SIG-M5 (cell line): ENCODE results near the gene LGALS9B.
"Not testable (repeated sequence)": the region's sequence is repeated elsewhere in the genome, so short reads cannot be mapped to it uniquely, and the experiment has no call there.

ENCODE experiments used
- DNase-seq: peaks from one replicate; lab custom pipeline; 2025; lab: John Stamatoyannopoulos, UW

Gene LGALS9B

DNA sequence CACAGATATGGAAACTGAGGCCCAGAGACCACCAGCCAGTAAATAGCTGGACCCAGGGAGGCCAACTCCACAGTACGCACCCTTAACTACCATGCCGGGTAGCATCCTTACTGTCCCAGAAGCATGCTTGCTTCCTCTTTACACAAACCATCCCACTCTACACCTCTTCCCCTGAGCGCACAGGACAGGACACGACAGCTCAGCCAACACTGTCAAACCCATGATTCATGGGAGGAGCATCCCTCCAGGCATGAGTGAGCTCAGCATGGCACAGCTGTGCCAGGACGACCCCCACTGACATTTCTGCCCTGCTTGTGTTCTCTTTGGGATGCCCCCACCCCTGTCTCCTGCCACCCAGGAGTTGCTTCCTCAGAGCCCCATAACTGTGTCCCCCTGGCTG lies 340 bp downstream of the LGALS9B start:
- DNase-seq = not testable (repeated sequence)

GRCh38 chr17:20466553-20466952 lies 786 bp downstream of the LGALS9B start:
- not testable (repeated sequence) for DNase-seq

DNA sequence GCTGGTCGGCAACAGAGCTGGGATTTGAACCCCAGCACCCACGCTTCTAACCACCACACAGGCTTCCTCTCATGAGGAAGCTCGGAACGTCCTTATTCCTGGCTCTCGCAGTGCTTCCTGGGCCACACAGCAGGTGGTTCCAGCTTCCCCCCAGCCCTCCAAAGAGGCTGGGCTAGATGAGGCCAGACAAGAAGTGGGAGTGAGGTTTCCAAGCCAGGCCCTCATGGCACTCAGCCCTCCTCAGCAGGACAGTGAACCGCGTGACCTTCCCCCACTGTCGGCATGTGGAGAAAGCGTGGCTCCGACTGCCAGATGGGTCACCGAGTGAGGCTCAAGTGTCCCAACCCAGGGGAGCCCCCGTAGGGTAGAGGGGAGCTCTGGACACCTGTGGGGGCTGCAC lies 1.8 kb downstream of the LGALS9B start:
- not testable (repeated sequence) for DNase-seq

- DNase-seq = not testable (repeated sequence)
Measured at GRCh38 chr17:20464854-20465414, 2.4 kb downstream of the LGALS9B start.

GRCh38 chr17:20462158-20462557 lies 5.2 kb downstream of the LGALS9B start:
- not testable (repeated sequence) for DNase-seq

- not testable (repeated sequence) for DNase-seq
Measured at GRCh38 chr17:20457848-20458381, 9.4 kb downstream of the LGALS9B start.

- DNase-seq = not testable (repeated sequence)
Measured at GRCh38 chr17:20455106-20455505, 12.2 kb downstream of the LGALS9B start.

- DNase-seq = not testable (repeated sequence)
Measured at GRCh38 chr17:20453820-20454434, 13.4 kb downstream of the LGALS9B start.

DNA sequence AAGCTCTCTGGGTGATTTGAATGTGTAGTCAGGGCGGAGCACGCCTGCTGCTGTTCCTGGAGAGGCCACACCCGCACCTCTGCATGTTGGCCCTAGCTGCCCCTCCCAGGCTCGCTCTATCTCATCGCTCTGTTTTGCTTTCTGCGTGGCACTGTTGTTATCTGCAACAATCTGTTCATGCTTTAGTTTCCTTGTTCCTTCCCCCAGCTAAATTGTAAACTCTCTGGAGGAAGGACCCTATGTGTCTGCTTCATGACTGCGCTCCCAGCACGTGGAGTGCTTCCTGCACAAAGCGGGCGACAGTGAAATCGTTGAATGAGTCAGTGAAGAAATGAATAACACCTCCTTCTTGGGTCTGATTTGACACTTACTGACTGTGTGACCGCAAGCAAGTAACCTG lies 16.5 kb downstream of the LGALS9B start:
- DNase-seq = not testable (repeated sequence)

DNA sequence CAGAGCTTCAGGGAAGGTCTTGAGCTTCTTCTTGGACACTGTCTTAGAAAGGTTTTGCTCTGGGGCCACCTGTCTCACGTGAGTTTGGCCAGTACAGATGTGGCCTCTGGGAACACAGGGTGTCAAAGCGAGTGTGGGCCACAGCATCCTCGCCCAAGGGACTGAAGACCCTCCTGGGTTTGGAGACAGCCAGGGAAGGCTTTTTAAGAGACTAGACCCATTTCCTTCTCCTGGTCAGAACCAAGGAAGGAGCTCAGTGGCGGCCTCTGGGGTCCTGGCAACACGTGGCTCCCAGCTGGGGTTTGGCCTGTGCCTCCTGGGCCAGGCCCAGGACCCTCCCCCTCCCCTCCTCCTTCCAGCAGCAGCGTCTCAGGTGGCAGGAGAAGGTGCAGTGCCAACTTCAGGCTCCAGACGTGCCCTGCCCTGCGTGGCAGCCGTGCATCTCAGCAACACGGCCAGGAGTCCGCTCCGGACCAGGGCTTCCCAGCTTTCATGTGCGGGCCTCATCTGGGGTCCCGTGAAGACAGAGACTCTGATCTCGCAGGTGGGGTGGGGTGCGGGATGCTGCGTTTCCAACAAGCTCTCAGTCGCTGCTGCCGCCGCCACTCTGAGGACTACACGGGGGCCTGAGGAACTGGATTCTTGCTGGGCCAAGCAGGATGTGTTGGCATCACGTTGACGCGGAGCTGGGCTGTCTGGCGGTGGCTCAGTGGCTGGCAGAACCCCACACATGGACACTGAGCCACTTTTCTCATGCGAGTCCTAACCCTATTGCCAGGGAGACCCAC lies 19.6 kb downstream of the LGALS9B start:
- DNase-seq = not testable (repeated sequence)

GRCh38 chr17:20446895-20447294 lies 20.4 kb downstream of the LGALS9B start:
- not testable (repeated sequence) for DNase-seq

DNA sequence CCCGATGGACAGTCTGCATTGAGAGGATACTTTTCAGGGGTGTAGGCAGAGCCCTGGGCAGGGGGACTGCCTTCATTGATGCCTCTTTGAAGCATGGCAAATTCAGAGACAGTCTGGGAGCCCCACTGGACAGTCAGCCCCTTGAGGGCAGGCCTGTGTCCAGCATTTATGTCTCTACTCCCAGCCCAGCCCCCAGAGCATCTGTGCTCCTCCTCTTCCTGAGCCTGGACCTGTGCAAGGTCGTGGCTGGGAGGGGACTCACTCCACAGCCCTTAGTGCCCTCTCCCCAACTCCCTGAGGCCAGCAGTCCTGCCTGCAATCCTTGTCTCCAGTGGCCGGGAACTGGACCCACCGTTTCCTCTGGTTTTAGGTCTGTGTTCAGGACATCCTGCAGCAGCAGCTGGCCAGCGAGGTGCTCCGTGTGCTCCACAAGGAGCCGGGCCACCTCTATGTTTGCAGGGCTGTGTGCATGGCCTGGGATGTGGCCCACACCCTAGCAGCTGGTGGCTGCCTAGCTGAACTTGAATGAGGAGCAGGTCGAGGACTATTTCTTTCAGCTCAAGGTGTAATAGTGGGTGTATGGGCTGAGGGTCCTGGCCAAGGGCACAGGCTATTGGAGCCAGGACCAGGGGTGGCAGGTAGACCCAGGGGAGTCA lies 22.6 kb downstream of the LGALS9B start:
- not testable (repeated sequence) for DNase-seq

GRCh38 chr17:20444173-20444572 lies 23.2 kb downstream of the LGALS9B start:
- DNase-seq = not testable (repeated sequence)

DNA sequence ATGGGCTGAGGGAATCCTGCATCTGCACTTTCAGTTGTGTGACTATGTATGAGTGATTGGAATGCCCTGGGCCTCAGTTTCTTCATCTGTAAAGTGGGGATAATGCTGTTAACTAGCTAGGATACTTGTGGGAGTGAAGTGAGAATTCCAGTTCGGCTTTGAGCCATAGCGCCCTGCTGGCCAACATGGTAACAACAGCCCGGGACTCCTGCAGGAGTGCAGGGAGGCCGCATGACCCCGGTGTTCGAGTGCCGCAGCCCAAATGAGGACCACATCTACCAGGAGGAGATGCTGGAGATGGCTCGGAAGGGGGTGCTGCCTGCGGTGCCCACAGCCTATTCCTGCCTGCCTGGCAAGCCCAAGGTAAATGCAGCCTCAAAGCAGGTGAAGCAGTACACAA lies 23.7 kb downstream of the LGALS9B start:
- DNase-seq = not testable (repeated sequence)

GRCh38 chr17:20440665-20441064 lies 26.7 kb downstream of the LGALS9B start:
- not testable (repeated sequence) for DNase-seq

GRCh38 chr17:20435166-20435565 lies 32.2 kb downstream of the LGALS9B start:
- DNase-seq = not testable (repeated sequence)

- not testable (repeated sequence) for DNase-seq
Measured at GRCh38 chr17:20433382-20433781, 34.0 kb downstream of the LGALS9B start.

DNA sequence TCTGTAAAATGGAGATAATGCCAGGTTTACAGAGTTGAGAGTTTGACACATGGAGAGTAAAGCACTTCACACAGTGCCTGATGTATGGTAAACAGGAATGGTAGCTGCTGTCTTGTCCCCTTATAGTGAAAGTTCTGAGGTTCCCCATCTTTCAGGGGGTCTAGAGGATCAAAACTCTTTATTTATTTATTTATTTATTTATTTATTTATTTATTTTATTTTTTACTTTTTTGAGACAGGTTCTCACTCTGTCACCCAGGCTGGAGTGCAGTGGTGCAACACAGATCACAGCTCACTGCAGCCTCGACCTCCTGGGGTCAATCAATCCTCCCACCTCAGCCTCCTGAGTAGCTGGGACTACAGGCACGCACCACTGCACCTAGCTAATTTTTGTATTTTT lies 40.1 kb downstream of the LGALS9B start:
- not testable (repeated sequence) for DNase-seq

- DNase-seq = not testable (repeated sequence)
Measured at GRCh38 chr17:20422826-20423225, 44.5 kb downstream of the LGALS9B start.

- not testable (repeated sequence) for DNase-seq
Measured at GRCh38 chr17:20418838-20419237, 48.5 kb downstream of the LGALS9B start.

DNA sequence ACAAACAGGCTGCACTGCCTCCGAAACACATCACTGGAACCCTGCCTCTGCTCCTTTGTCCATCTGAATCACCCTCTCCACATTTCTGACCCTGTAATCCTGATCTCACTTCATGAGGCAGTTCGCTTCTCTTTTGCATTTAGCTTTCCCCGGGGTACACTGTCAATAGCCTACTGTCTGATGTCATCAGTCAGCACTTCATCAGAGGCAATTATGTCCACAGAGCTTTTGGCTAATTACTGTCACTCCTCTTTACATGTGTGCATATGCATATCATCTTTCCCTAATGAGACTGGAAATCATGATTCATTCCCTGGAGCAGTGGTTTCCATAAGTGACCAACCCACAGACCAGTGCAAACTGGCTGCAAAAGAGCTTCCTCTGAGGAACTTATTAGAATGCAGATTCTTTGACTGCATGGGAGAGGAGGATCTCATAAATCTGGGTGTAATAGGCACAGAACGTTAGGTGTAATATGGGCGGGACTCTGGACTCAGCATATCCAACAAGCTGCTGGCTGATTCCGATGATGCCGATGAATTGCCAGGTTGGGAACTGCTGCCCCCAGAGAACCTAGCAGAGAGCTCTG lies 49.8 kb downstream of the LGALS9B start:
- DNase-seq = not testable (repeated sequence)
